T-helper 1 cell treated with Interleukin-12 subunit alpha and Interleukin-12 subunit beta and Interleukin-4 antibody, amounts not matched to agents 30 μg/mL and 1 μg/mL, for 36 hours (primary cell): Measurements from ENCODE around the gene OR2AT4.

Experiments used
- H3K27ac Mint-ChIP-seq: one replicate; pipeline ENCODE4 v1.8.0; 2021; ENCODE audit warnings: mild to moderate bottlenecking, mixed read lengths
- H3K27me3 Mint-ChIP-seq: one replicate; pipeline ENCODE4 v1.8.0; 2021; ENCODE audit warnings: low read depth, mixed read lengths
- H3K36me3 Mint-ChIP-seq: one replicate; pipeline ENCODE4 v1.8.0; 2021; ENCODE audit warnings: low read depth, mixed read lengths
- H3K4me1 Mint-ChIP-seq: one replicate; pipeline ENCODE4 v1.8.0; 2021; ENCODE audit warnings: low read depth, mixed read lengths
- H3K4me3 Mint-ChIP-seq: one replicate; pipeline ENCODE4 v1.8.0; 2021; ENCODE audit warnings: mild to moderate bottlenecking, moderate library complexity, mixed read lengths
- H3K9me3 Mint-ChIP-seq: one replicate; pipeline ENCODE4 v1.8.0; 2021; ENCODE audit warnings: mixed read lengths

Gene OR2AT4

GRCh38 chr11:75090671-75091177 lies 6.0 kb downstream of the OR2AT4 start:
- Mint-ChIP-seq H3K9me3 (peaks cover 15% of the 10 kb centered on the region), H3K4me3 (no peak overlapping the region), H3K27me3 (peaks cover 52% of the 10 kb centered on the region), H3K36me3 (no peaks in the 10 kb centered on the region), H3K4me1 (no peaks in the 10 kb centered on the region), H3K27ac (no peak overlapping the region)

- Mint-ChIP-seq H3K9me3 (peaks cover 15% of the 10 kb centered on the region), H3K27ac (no peak overlapping the region), H3K36me3 (no peaks in the 10 kb centered on the region), H3K4me3 (no peak overlapping the region), H3K27me3 (peaks cover 55% of the 10 kb centered on the region), H3K4me1 (no peaks in the 10 kb centered on the region)
Observed at GRCh38 chr11:75087319-75088305, 9.1 kb downstream of the OR2AT4 start.

GRCh38 chr11:75084883-75085282 lies 11.8 kb downstream of the OR2AT4 start:
- H3K4me1 Mint-ChIP-seq: no peaks in the 10 kb centered on the region
- peaks cover 52% of the 10 kb centered on the region for H3K27me3 Mint-ChIP-seq
- no peak overlapping the region for H3K4me3 Mint-ChIP-seq
- no peak overlapping the region for H3K27ac Mint-ChIP-seq
- H3K36me3 Mint-ChIP-seq: no peaks in the 10 kb centered on the region
- H3K9me3 Mint-ChIP-seq: no peaks in the 10 kb centered on the region

- Mint-ChIP-seq H3K4me1 (no peaks in the 10 kb centered on the region), H3K27me3 (peaks cover 45% of the 10 kb centered on the region), H3K4me3 (no peak overlapping the region), H3K27ac (no peak overlapping the region), H3K36me3 (no peaks in the 10 kb centered on the region), H3K9me3 (no peaks in the 10 kb centered on the region)
Observed at GRCh38 chr11:75083217-75083605, 13.5 kb downstream of the OR2AT4 start.

GRCh38 chr11:75082601-75083216 lies 14.0 kb downstream of the OR2AT4 start:
- Mint-ChIP-seq H3K9me3 (no peaks in the 10 kb centered on the region), H3K4me1 (no peaks in the 10 kb centered on the region), H3K27ac (no peak overlapping the region), H3K4me3 (no peak overlapping the region), H3K27me3 (peaks cover 42% of the 10 kb centered on the region), H3K36me3 (no peaks in the 10 kb centered on the region)

- H3K36me3 Mint-ChIP-seq: no peaks in the 10 kb centered on the region
Observed at GRCh38 chr11:75079546-75079945, 17.1 kb downstream of the OR2AT4 start.

GRCh38 chr11:75078233-75078632 lies 18.4 kb downstream of the OR2AT4 start:
- Mint-ChIP-seq H3K36me3 (no peaks in the 10 kb centered on the region), H3K4me3 (no peak overlapping the region), H3K27me3 (peaks cover 21% of the 10 kb centered on the region), H3K4me1 (no peaks in the 10 kb centered on the region), H3K27ac (no peak overlapping the region), H3K9me3 (no peaks in the 10 kb centered on the region)

More at GRCh38 chr11:75079546-75079945, 17.1 kb downstream of the OR2AT4 start:
- no peaks in the 10 kb centered on the region for H3K9me3 Mint-ChIP-seq
- peaks cover 25% of the 10 kb centered on the region for H3K27me3 Mint-ChIP-seq
- H3K4me3 Mint-ChIP-seq: no peak overlapping the region
- H3K27ac Mint-ChIP-seq: no peak overlapping the region
- H3K4me1 Mint-ChIP-seq: no peaks in the 10 kb centered on the region

- H3K36me3 Mint-ChIP-seq: no peaks in the 10 kb centered on the region
- H3K27me3 Mint-ChIP-seq: peaks cover 18% of the 10 kb centered on the region
- H3K4me1 Mint-ChIP-seq: no peaks in the 10 kb centered on the region
- H3K27ac Mint-ChIP-seq: no peak overlapping the region
- H3K4me3 Mint-ChIP-seq: no peak overlapping the region
- H3K9me3 Mint-ChIP-seq: no peaks in the 10 kb centered on the region
Observed at GRCh38 chr11:75077316-75077715, 19.4 kb downstream of the OR2AT4 start.

GRCh38 chr11:75076671-75077070 lies 20.0 kb downstream of the OR2AT4 start:
- no peak overlapping the region for H3K27ac Mint-ChIP-seq
- H3K9me3 Mint-ChIP-seq: no peaks in the 10 kb centered on the region
- no peak overlapping the region for H3K4me3 Mint-ChIP-seq
- no peaks in the 10 kb centered on the region for H3K4me1 Mint-ChIP-seq
- no peaks in the 10 kb centered on the region for H3K36me3 Mint-ChIP-seq
- peaks cover 14% of the 10 kb centered on the region for H3K27me3 Mint-ChIP-seq

GRCh38 chr11:75073459-75074190 lies 23.1 kb downstream of the OR2AT4 start:
- Mint-ChIP-seq H3K36me3 (no peaks in the 10 kb centered on the region), H3K27ac (no peak overlapping the region), H3K27me3 (peaks cover 16% of the 10 kb centered on the region), H3K9me3 (no peaks in the 10 kb centered on the region), H3K4me1 (no peaks in the 10 kb centered on the region), H3K4me3 (no peak overlapping the region)

GRCh38 chr11:75072582-75072981 lies 24.1 kb downstream of the OR2AT4 start:
- Mint-ChIP-seq H3K36me3 (no peaks in the 10 kb centered on the region), H3K4me1 (no peaks in the 10 kb centered on the region), H3K27me3 (peaks cover 16% of the 10 kb centered on the region), H3K4me3 (no peak overlapping the region), H3K27ac (no peak overlapping the region), H3K9me3 (no peaks in the 10 kb centered on the region)

- Mint-ChIP-seq H3K4me1 (no peaks in the 10 kb centered on the region), H3K9me3 (no peaks in the 10 kb centered on the region), H3K36me3 (no peaks in the 10 kb centered on the region), H3K27ac (no peak overlapping the region), H3K4me3 (no peak overlapping the region), H3K27me3 (peaks cover 25% of the 10 kb centered on the region)
Observed at GRCh38 chr11:75069473-75069872, 27.2 kb downstream of the OR2AT4 start.

- Mint-ChIP-seq H3K4me1 (no peaks in the 10 kb centered on the region), H3K36me3 (no peaks in the 10 kb centered on the region), H3K9me3 (no peaks in the 10 kb centered on the region), H3K4me3 (no peak overlapping the region), H3K27ac (no peak overlapping the region), H3K27me3 (peaks cover 25% of the 10 kb centered on the region)
Observed at GRCh38 chr11:75068993-75069392, 27.7 kb downstream of the OR2AT4 start.

- no peaks in the 10 kb centered on the region for H3K9me3 Mint-ChIP-seq
- no peaks in the 10 kb centered on the region for H3K4me1 Mint-ChIP-seq
- no peak overlapping the region for H3K4me3 Mint-ChIP-seq
- H3K27me3 Mint-ChIP-seq: peaks cover 25% of the 10 kb centered on the region
- no peak overlapping the region for H3K27ac Mint-ChIP-seq
- no peaks in the 10 kb centered on the region for H3K36me3 Mint-ChIP-seq
Observed at GRCh38 chr11:75068559-75068958, 28.1 kb downstream of the OR2AT4 start.
